A673 (cell line): ENCODE measurements around the gene DOK4. TPM values are rescaled to one million over a fixed set of nuclear protein-coding genes. Genes with fewer than 3 reads are reported as not detected.

Source experiments
- BruUV-seq: library from RNA; stranded (reverse); fragments of 400-500 nt; replicated peaks from 2 replicates; lab custom pipeline; 2021; lab: Mats Ljungman, UMichigan
- CTCF ChIA-PET: fragments of 300-600 bp; sonication (Branson Sonifier 250); formaldehyde crosslinking; loops from one replicate; lab custom pipeline; 2022; ENCODE audit warnings: antibody characterized with exemption; lab: Charles Lee
- POLR2A ChIA-PET: fragments of 300-600 bp; sonication (Branson Sonifier 250); formaldehyde crosslinking; loops from one replicate; lab custom pipeline; 2022; ENCODE audit warnings: antibody characterized with exemption; ENCODE audit not compliant: low non-redundant PET; lab: Charles Lee
- DNase-seq: peaks from one replicate; pipeline ENCODE4 v3.0.0-alpha.2; 2015; ENCODE audit warnings: low spot score
- H3K27ac ChIP-seq: fragments of 200-600 bp; sonication (generic); 2 replicates; pipeline ENCODE4 v1.5.1; 2016; ENCODE audit warnings: mixed run types, low read depth, mild to moderate bottlenecking, mixed read lengths, antibody characterized with exemption, low read length; ENCODE audit not compliant: poor library complexity, severe bottlenecking
- H3K27me3 ChIP-seq: fragments of 200-600 bp; sonication (generic); replicated peaks from 2 replicates; pipeline ENCODE4 v1.6.1; 2017; ENCODE audit warnings: mixed run types, low read depth, mild to moderate bottlenecking, mixed read lengths, antibody characterized with exemption, low read length; ENCODE audit not compliant: insufficient read depth, poor library complexity
- H3K36me3 ChIP-seq: fragments of 200-600 bp; sonication (generic); 2 replicates; pipeline ENCODE4 v1.6.1; 2016; ENCODE audit warnings: mixed run types, mild to moderate bottlenecking, mixed read lengths, antibody characterized with exemption, low read length; ENCODE audit not compliant: insufficient read depth, poor library complexity, severe bottlenecking
- H3K4me1 ChIP-seq: fragments of 200-600 bp; sonication (generic); 2 replicates; pipeline ENCODE4 v1.6.1; 2017; ENCODE audit warnings: mixed run types, mild to moderate bottlenecking, mixed read lengths, antibody characterized with exemption, low read length; ENCODE audit not compliant: insufficient read depth, poor library complexity, severe bottlenecking
- H3K4me3 ChIP-seq: fragments of 200-600 bp; sonication (generic); 2 replicates; pipeline ENCODE4 v1.5.1; 2016; ENCODE audit warnings: low read depth, mixed run types, mild to moderate bottlenecking, mixed read lengths, low read length; ENCODE audit not compliant: poor library complexity, severe bottlenecking
- H3K9me3 ChIP-seq: fragments of 200-600 bp; sonication (generic); 2 replicates; pipeline ENCODE4 v1.6.1; 2016; ENCODE audit warnings: mixed run types, low read depth, mild to moderate bottlenecking, mixed read lengths, antibody characterized with exemption, low read length; ENCODE audit not compliant: poor library complexity, severe bottlenecking
- CTCF ChIP-seq: fragments of 300-800, 200-600 bp; sonication (generic); conservative IDR thresholded peaks from 2 replicates; pipeline ENCODE4 v1.5.1; 2017; ENCODE audit warnings: low read depth, mild to moderate bottlenecking, antibody characterized with exemption, low read length, moderate library complexity, mixed read lengths
- EZH2 ChIP-seq: fragments of 200-600 bp; sonication (generic); IDR thresholded peaks from 2 replicates; pipeline ENCODE4 v1.6.1; 2017; ENCODE audit warnings: borderline replicate concordance, low read depth, mild to moderate bottlenecking, mixed read lengths, antibody characterized with exemption, low read length; ENCODE audit not compliant: poor library complexity, severe bottlenecking
- intact Hi-C: fragments of 100-400 bp; cut with micrococcal nuclease; formaldehyde crosslinking; loops from one replicate; pipeline ENCODE4 v1.10.0; 2022; ENCODE audit not compliant: unreplicated experiment
- total RNA-seq: library from RNA; stranded (reverse); gene quantifications from 2 replicates; pipeline ENCODE4 v1.2.3, GENCODE V29; 2021

Gene DOK4
- total RNA-seq, 1 experiment from 2014 or later = 14.3 TPM

- CTCF ChIA-PET = no interaction called here
- no peaks in the 10 kb centered on the region for H3K36me3 ChIP-seq
- no peak overlapping the region for H3K27ac ChIP-seq
- DNase-seq = no peak
- intact Hi-C loops = no loop called here
- H3K27me3 ChIP-seq = no peaks in the 10 kb centered on the region
- H3K4me3 ChIP-seq = no peak overlapping the region
- no peaks in the 10 kb centered on the region for H3K9me3 ChIP-seq
- BruUV-seq = no TSS peak
- peaks cover 14% of the 10 kb centered on the region for H3K4me1 ChIP-seq
- POLR2A ChIA-PET = no interaction called here
- TF ChIP-seq CTCF (no peak), EZH2 (no peak)
Observed at GRCh38 chr16:57528499-57529390, 42.5 kb upstream of the DOK4 start.

DNA sequence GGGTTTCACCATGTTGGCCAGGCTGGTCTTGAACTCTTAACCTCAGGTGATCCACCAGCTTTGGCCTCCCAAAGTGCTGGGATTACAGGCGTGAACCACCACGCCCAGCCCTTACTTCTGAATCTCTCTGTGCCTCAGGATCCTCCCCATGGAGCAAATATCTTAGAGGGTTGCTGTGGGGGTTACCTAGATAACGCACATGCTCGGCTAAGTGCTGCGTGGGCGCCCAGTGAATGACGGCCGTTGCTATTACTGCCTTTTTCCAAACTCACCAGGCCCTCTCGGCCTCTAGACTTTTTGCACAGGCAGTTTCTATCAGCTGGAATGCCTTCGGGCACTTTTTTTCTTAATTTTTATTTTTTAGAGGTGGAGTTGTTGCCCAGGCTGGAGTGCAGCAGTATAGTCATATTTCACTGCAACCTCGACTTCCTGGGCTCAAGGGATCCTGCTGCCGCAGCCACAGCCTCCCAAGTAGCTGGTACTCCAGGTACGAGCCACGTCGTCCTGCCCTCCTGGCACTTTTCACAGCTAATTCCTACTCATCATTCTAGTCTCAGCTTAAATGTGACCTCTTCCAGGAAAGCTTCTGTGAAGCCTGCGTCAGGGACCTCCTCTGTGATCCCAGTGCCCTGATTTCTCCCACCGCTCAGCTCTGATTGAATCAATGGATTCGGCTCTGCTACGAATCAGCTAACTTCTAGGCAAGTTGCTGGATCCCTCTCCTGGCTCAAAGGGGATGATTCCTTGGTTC, 41.5 kb upstream of the DOK4 start:
- H3K4me1 ChIP-seq = peaks cover 4% of the 10 kb centered on the region
- ChIA-PET POLR2A (no interaction called here), CTCF (no interaction called here)
- DNase-seq = no peak
- no peaks in the 10 kb centered on the region for H3K27me3 ChIP-seq
- TF ChIP-seq EZH2 (no peak), CTCF (no peak)
- no peak overlapping the region for H3K27ac ChIP-seq
- no peak overlapping the region for H3K4me3 ChIP-seq
- intact Hi-C loops = no loop called here
- BruUV-seq = no TSS peak
- H3K9me3 ChIP-seq = no peaks in the 10 kb centered on the region
- no peaks in the 10 kb centered on the region for H3K36me3 ChIP-seq

GRCh38 chr16:57527027-57527426, 40.7 kb upstream of the DOK4 start:
- no peak overlapping the region for H3K27ac ChIP-seq
- H3K4me1 ChIP-seq = no peaks in the 10 kb centered on the region
- H3K27me3 ChIP-seq = no peaks in the 10 kb centered on the region
- intact Hi-C loops = no loop called here
- H3K36me3 ChIP-seq = no peaks in the 10 kb centered on the region
- H3K4me3 ChIP-seq = no peak overlapping the region
- no peak for DNase-seq
- BruUV-seq = no TSS peak
- no peaks in the 10 kb centered on the region for H3K9me3 ChIP-seq
- no peak for TF ChIP-seq CTCF
- no peak for TF ChIP-seq EZH2
- CTCF ChIA-PET = no interaction called here
- POLR2A ChIA-PET = no interaction called here
